NT2/D1 (cell line): ENCODE measurements around the gene RIC1.
A peak's percentile ranks its signal among the peaks of the same experiment; 100 is the strongest.
"Not testable (repeated sequence)": the region's sequence is repeated elsewhere in the genome, so short reads cannot be mapped to it uniquely, and the experiment has no call there.

Source experiments
- DNase-seq: peaks from one replicate; pipeline ENCODE4 v3.0.0-alpha.2; 2011; ENCODE audit warnings: low read depth, low spot score
- H3K27me3 ChIP-seq: 2 replicates; pipeline ENCODE4 v1.6.0; 2011; ENCODE audit warnings: mild to moderate bottlenecking; ENCODE audit not compliant: insufficient read length, insufficient read depth
- H3K36me3 ChIP-seq: 2 replicates; pipeline ENCODE4 v1.6.1; 2011; ENCODE audit warnings: mild to moderate bottlenecking, low read length, mixed read lengths; ENCODE audit not compliant: insufficient read depth, insufficient read length
- H3K4me1 ChIP-seq: 2 replicates; pipeline ENCODE4 v1.5.1; 2011; ENCODE audit not compliant: insufficient read depth, insufficient read length
- H3K4me3 ChIP-seq: 2 replicates; pipeline ENCODE4 v1.5.1; 2011; ENCODE audit warnings: low read depth; ENCODE audit not compliant: insufficient read length
- H3K9ac ChIP-seq: 2 replicates; pipeline ENCODE4 v1.6.0; 2011; ENCODE audit warnings: low read depth; ENCODE audit not compliant: insufficient read length
- H3K9me3 ChIP-seq: 2 replicates; pipeline ENCODE4 v1.5.1; 2011; ENCODE audit warnings: mild to moderate bottlenecking, low read length; ENCODE audit not compliant: insufficient read depth
- SUZ12 ChIP-seq: IDR thresholded peaks from 2 replicates; pipeline ENCODE4 v1.6.1; 2011; ENCODE audit not compliant: insufficient read length, insufficient read depth; ENCODE audit errors: extremely low read depth
- YY1 ChIP-seq: IDR thresholded peaks from 2 replicates; pipeline ENCODE4 v1.6.1; 2011; ENCODE audit not compliant: insufficient read length, insufficient read depth
- ZNF274 ChIP-seq: IDR thresholded peaks from 2 replicates; pipeline ENCODE4 v1.6.1; 2011; ENCODE audit warnings: mild to moderate bottlenecking, low read depth, low read length

RIC1 gene

GRCh38 chr9:5767968-5768932, 139.3 kb downstream of the RIC1 start:
- no peaks in the 10 kb centered on the region for H3K9me3 ChIP-seq
- no peak for DNase-seq
- no peak for TF ChIP-seq ZNF274
- TF ChIP-seq YY1 = no peak
- TF ChIP-seq SUZ12 = no peak
- no peak overlapping the region for H3K9ac ChIP-seq
- H3K4me1 ChIP-seq = no peaks in the 10 kb centered on the region
- H3K27me3 ChIP-seq = no peaks in the 10 kb centered on the region
- H3K4me3 ChIP-seq = no peak overlapping the region
- peaks cover 88% of the 10 kb centered on the region for H3K36me3 ChIP-seq

GRCh38 chr9:5773324-5773999, 144.6 kb downstream of the RIC1 start:
- no peak for TF ChIP-seq ZNF274
- no peak for TF ChIP-seq SUZ12
- no peak for TF ChIP-seq YY1
- no peaks in the 10 kb centered on the region for H3K4me1 ChIP-seq
- no peaks in the 10 kb centered on the region for H3K27me3 ChIP-seq
- H3K9me3 ChIP-seq = peaks cover 14% of the 10 kb centered on the region
- no peak overlapping the region for H3K4me3 ChIP-seq
- no peak for DNase-seq
- H3K9ac ChIP-seq = no peak overlapping the region
- peaks cover 78% of the 10 kb centered on the region for H3K36me3 ChIP-seq

- Histone ChIP-seq H3K36me3 (peaks cover 55% of the 10 kb centered on the region), H3K4me3 (no peak overlapping the region), H3K9me3 (peaks cover 35% of the 10 kb centered on the region), H3K9ac (no peak overlapping the region), H3K27me3 (no peaks in the 10 kb centered on the region), H3K4me1 (no peaks in the 10 kb centered on the region)
- TF ChIP-seq YY1 (no peak), ZNF274 (no peak), SUZ12 (no peak)
- DNase-seq = no peak
Measured at GRCh38 chr9:5778805-5779204, 149.9 kb downstream of the RIC1 start.

GRCh38 chr9:5779705-5780218, 150.9 kb downstream of the RIC1 start:
- peaks cover 35% of the 10 kb centered on the region for H3K9me3 ChIP-seq
- H3K4me1 ChIP-seq, H3K9ac ChIP-seq, H3K27me3 ChIP-seq, H3K4me3 ChIP-seq: not testable (repeated sequence)
- peaks cover 47% of the 10 kb centered on the region for H3K36me3 ChIP-seq
- peak; percentile 52 for DNase-seq

- H3K27me3 ChIP-seq, DNase-seq, H3K4me3 ChIP-seq, H3K4me1 ChIP-seq, H3K9ac ChIP-seq: not testable (repeated sequence)
- peaks cover 33% of the 10 kb centered on the region for H3K36me3 ChIP-seq
- peaks cover 21% of the 10 kb centered on the region for H3K9me3 ChIP-seq
Measured at GRCh38 chr9:5783420-5783819, 154.5 kb downstream of the RIC1 start.

GRCh38 chr9:5783982-5784381, 155.1 kb downstream of the RIC1 start:
- Histone ChIP-seq H3K4me3 (no peak overlapping the region), H3K9me3 (peaks cover 16% of the 10 kb centered on the region), H3K9ac (no peak overlapping the region), H3K27me3 (no peaks in the 10 kb centered on the region), H3K36me3 (peaks cover 27% of the 10 kb centered on the region), H3K4me1 (no peaks in the 10 kb centered on the region)
- TF ChIP-seq SUZ12 (no peak), YY1 (no peak), ZNF274 (no peak)
- DNase-seq = no peak

GRCh38 chr9:5784526-5785315, 155.8 kb downstream of the RIC1 start:
- H3K4me3 ChIP-seq = no peak overlapping the region
- H3K9ac ChIP-seq = no peak overlapping the region
- peaks cover 22% of the 10 kb centered on the region for H3K36me3 ChIP-seq
- H3K9me3 ChIP-seq = peaks cover 8% of the 10 kb centered on the region
- no peak for DNase-seq
- no peak for TF ChIP-seq ZNF274
- TF ChIP-seq YY1 = no peak
- no peak for TF ChIP-seq SUZ12
- H3K4me1 ChIP-seq = no peaks in the 10 kb centered on the region
- H3K27me3 ChIP-seq = no peaks in the 10 kb centered on the region
